Fibroblast of upper back skin (primary cell): Measurements from ENCODE around the gene IL17RD.

Source experiments
- DNase-seq: peaks from one replicate; pipeline ENCODE4 v3.0.0-alpha.2; 2013

Gene IL17RD

GRCh38 chr3:57130571-57131209, 34.5 kb downstream of the IL17RD start:
- peak; percentile 20 for DNase-seq

GRCh38 chr3:57128826-57129667, 36.1 kb downstream of the IL17RD start:
- DNase-seq = peak; percentile 18

- DNase-seq = peak; percentile 88
These were observed 37.1 kb downstream of the IL17RD start for GRCh38 chr3:57127891-57128518.

- DNase-seq = no peak
These were observed 38.9 kb downstream of the IL17RD start for GRCh38 chr3:57126244-57126643.

- no peak for DNase-seq
These were observed 44.5 kb downstream of the IL17RD start for GRCh38 chr3:57120451-57121174.

- DNase-seq = no peak
These were observed 45.1 kb downstream of the IL17RD start for GRCh38 chr3:57120040-57120439.

- no peak for DNase-seq
These were observed 46.9 kb downstream of the IL17RD start for GRCh38 chr3:57118254-57118653.

- no peak for DNase-seq
These were observed 48.7 kb downstream of the IL17RD start for GRCh38 chr3:57116501-57116900.

- DNase-seq = no peak
These were observed 52.9 kb downstream of the IL17RD start for GRCh38 chr3:57112206-57112605.

- no peak for DNase-seq
These were observed 54.4 kb downstream of the IL17RD start for GRCh38 chr3:57110798-57111197.

GRCh38 chr3:57110214-57110613, 54.9 kb downstream of the IL17RD start:
- no peak for DNase-seq

- no peak for DNase-seq
These were observed 55.5 kb downstream of the IL17RD start for GRCh38 chr3:57109437-57110199.

- DNase-seq = no peak
These were observed 56.5 kb downstream of the IL17RD start for GRCh38 chr3:57108684-57109083.

- no peak for DNase-seq
These were observed 59.6 kb downstream of the IL17RD start for GRCh38 chr3:57105585-57105984.

- peak; percentile 72 for DNase-seq
These were observed 65.0 kb downstream of the IL17RD start for GRCh38 chr3:57100046-57100695.

GRCh38 chr3:57098418-57099310, 66.5 kb downstream of the IL17RD start:
- no peak for DNase-seq

- DNase-seq = no peak
These were observed 67.6 kb downstream of the IL17RD start for GRCh38 chr3:57097536-57097935.

GRCh38 chr3:57095363-57095762, 69.8 kb downstream of the IL17RD start:
- DNase-seq = no peak

- DNase-seq = peak; percentile 65
These were observed 70.6 kb downstream of the IL17RD start for GRCh38 chr3:57094575-57094974.

GRCh38 chr3:57093971-57094535, 71.1 kb downstream of the IL17RD start:
- no peak for DNase-seq
